Measurements from ENCODE around the gene MTA2.
"Not testable (repeated sequence)": the region's sequence is repeated elsewhere in the genome, so short reads cannot be mapped to it uniquely, and the experiment has no call there.

MTA2 gene

DNA sequence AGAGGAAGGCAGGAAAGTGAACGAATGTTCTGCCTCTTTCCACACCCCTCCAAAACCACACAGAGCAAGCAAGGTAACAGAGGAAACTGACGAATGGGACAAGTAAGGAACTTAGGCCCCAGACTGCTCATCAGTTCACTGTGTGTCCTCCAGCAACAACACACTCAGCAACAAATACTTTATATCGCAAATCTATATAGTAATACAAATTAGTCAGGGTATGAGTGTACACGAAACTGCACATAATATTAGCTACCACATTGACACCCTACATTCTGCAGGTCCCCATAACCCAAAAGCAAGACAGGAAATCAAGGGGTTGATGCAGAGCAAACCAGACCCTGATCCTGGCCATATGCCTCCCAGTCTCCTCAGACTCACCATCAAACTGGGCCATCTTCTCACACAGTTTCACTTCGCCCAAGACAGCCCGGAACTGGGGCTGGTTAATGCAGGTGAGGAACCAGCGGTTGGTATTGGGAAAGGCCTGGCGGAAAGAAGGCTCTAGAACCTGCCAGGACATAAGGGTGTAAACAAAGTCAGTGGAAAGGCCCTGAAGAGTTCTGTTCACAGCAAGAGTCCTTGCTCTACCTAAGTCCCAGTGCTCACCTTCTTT is 34.5 kb downstream of the MTA2 start:
- DNase-seq (ENCODE audit: low read depth), result no peak
- no peak for TF ChIP-seq CTCF (IDR thresholded peaks at IDR 0.05; ENCODE audit: low read depth, low read length, missing control alignments)
- no peak overlapping the region for H3K4me3 ChIP-seq (ENCODE audit: low read depth, low read length)
- in situ Hi-C loops (cut with HindIII; ENCODE audit: low sequenced_read_pairs), result no loop called here

DNA sequence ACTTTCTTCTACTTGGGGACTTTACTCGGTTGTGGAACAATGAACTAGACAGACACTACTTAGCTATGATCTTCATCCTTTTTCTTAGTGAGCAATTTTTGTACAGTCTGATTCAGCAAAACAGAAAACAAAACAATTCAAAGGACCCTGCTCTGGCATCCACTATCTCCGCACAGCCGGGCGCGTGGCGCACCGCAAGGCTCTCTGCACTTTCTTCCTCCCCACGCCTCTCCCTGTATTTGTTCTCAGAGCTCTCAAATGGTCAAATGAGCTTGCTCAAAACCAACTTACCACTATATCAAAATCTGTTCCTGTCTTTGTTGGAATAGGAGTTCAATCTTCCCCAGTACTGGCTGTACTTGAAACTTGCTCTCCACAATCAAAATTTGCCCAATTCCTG is 35.4 kb downstream of the MTA2 start:
- in situ Hi-C loops (cut with HindIII; ENCODE audit: low sequenced_read_pairs), result no loop called here
- H3K4me3 ChIP-seq (ENCODE audit: low read depth, low read length), result no peak overlapping the region
- TF ChIP-seq CTCF (IDR thresholded peaks at IDR 0.05; ENCODE audit: low read depth, low read length, missing control alignments), result no peak
- no peak for DNase-seq (ENCODE audit: low read depth)

- no peak for DNase-seq (ENCODE audit: low read depth)
- no peak overlapping the region for H3K4me3 ChIP-seq (ENCODE audit: low read depth, low read length)
- in situ Hi-C loops (cut with HindIII; ENCODE audit: low sequenced_read_pairs), result no loop called here
- no peak for TF ChIP-seq CTCF (IDR thresholded peaks at IDR 0.05; ENCODE audit: low read depth, low read length, missing control alignments)
Observed at GRCh38 chr11:62565100-62565802, 36.4 kb downstream of the MTA2 start.

DNA sequence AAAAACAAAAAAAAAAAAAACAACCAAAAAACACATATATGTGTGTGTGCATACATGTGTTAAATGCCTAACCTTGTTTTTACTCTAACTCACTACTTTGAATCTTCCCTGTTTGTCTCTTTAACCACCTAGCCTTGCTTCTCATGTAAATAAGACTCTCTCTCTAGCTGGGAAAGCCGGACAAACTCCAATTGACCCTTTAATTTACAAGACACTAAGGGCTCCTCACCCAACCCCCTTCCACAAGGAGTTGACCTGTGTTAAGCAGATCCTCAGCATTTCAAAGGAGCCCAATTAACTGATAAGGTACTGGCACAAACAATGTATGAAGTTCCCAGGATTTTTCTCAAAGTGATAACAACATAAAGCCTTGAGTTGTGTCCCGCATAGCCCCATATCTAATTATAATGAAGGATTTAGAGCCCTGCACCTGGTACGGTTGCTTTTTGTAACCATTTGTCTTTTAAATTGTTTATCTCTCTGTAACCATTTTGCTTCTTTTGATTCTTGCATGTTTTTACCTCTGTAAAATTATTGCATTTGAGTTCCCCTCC is 39.9 kb downstream of the MTA2 start:
- H3K4me3 ChIP-seq (ENCODE audit: low read depth, low read length); DNase-seq (ENCODE audit: low read depth); in situ Hi-C loops (cut with HindIII; ENCODE audit: low sequenced_read_pairs): not testable (repeated sequence)

GRCh38 chr11:62560566-62561103 is 41.0 kb downstream of the MTA2 start:
- in situ Hi-C loops (cut with HindIII; ENCODE audit: low sequenced_read_pairs), result no loop called here
- no peak overlapping the region for H3K4me3 ChIP-seq (ENCODE audit: low read depth, low read length)
- TF ChIP-seq CTCF (IDR thresholded peaks at IDR 0.05; ENCODE audit: low read depth, low read length, missing control alignments), result peak; percentile 91
- peak; percentile 96 for DNase-seq (ENCODE audit: low read depth)

DNA sequence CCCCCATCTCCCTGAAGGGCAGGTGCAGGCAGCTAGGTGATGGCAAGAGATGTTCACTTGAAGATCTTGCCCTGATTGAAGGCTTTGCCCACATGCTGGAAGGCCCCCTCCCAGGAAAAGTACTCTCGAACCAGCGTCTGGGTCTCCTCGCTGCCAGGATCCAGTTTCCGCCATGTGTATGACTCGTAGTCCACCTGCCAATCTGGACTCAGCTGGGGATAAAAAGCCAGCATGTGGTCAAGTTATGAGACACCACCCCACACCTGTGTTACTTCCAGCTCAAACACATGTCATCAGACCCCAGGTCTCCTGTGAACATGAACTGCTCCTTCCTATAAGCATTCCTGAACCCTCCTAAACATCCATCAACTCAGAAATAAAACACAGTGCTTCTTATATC is 42.0 kb downstream of the MTA2 start:
- DNase-seq (ENCODE audit: low read depth); H3K4me3 ChIP-seq (ENCODE audit: low read depth, low read length); in situ Hi-C loops (cut with HindIII; ENCODE audit: low sequenced_read_pairs): not testable (repeated sequence)

- no peak for DNase-seq (ENCODE audit: low read depth)
- no peak for TF ChIP-seq CTCF (IDR thresholded peaks at IDR 0.05; ENCODE audit: low read depth, low read length, missing control alignments)
- H3K4me3 ChIP-seq (ENCODE audit: low read depth, low read length), result no peak overlapping the region
- in situ Hi-C loops (cut with HindIII; ENCODE audit: low sequenced_read_pairs), result no loop called here
Observed at GRCh38 chr11:62559204-62559603, 42.5 kb downstream of the MTA2 start.

All from astrocyte of the cerebellum (primary cell).